Neural progenitor cell (in vitro differentiated cells): ENCODE measurements around the gene AUTS2.

ENCODE experiments used
- CTCF ChIP-seq: fragments of 200-600 bp; sonication (generic); IDR thresholded peaks from 2 replicates; pipeline ENCODE4 v1.5.1; 2017; ENCODE audit warnings: antibody characterized with exemption, mild to moderate bottlenecking
- EZH2phosphoT487 ChIP-seq: fragments of 200-600 bp; sonication (generic); IDR thresholded peaks from 2 replicates; pipeline ENCODE4 v1.6.1; 2017; ENCODE audit warnings: antibody characterized with exemption

- TF ChIP-seq CTCF: no peak
- TF ChIP-seq EZH2phosphoT487: no peak
These were observed 218.2 kb downstream of the AUTS2 start for GRCh38 chr7:69816501-69816900.
